B cell (primary cell): Measurements from ENCODE around the gene PCBP3. TPM values are rescaled to one million over a fixed set of nuclear protein-coding genes. Genes with fewer than 3 reads are reported as not detected.

ENCODE experiments used
- ATAC-seq: fragments of 200-7000 bp; cut with Tn5 transposase; one replicate; pipeline ENCODE4 v1.10.0; 2021; ENCODE audit warnings: low read depth, mild to moderate bottlenecking, moderate number of reproducible peaks, moderate library complexity
- CTCF ChIA-PET: fragments of 350-600 bp; sonication (Branson Sonifier 250); formaldehyde crosslinking; loops from one replicate; lab custom pipeline; 2021; ENCODE audit warnings: antibody characterized with exemption, inconsistent platforms; lab: Charles Lee
- POLR2A ChIA-PET: fragments of 350-600 bp; sonication (Branson Sonifier 250); formaldehyde crosslinking; loops from one replicate; lab custom pipeline; 2021; ENCODE audit warnings: antibody characterized with exemption; lab: Charles Lee
- DNase-seq: peaks from one replicate; pipeline ENCODE4 v3.0.0; 2013
- H2AFZ ChIP-seq: 2 replicates; pipeline ENCODE4 v1.6.1; 2012; ENCODE audit warnings: mild to moderate bottlenecking, low read depth, low read length; ENCODE audit not compliant: insufficient read depth, poor library complexity, severe bottlenecking
- H3K27ac ChIP-seq, 2 donors: 1 replicate in 1 of 2; 2 replicates in 1 of 2; pipeline ENCODE4 v1.5.1; 2012 to 2013; ENCODE audit warnings: low read length in 2 of 2, mild to moderate bottlenecking in 2 of 2, moderate library complexity in 1 of 2
- H3K27me3 ChIP-seq, 4 experiments: fragments of 200-600 bp in 1 of 4; sonication (generic) in 1 of 4; replicated peaks in 1 of 4; 1 replicate in 2 of 4; 2 replicates in 2 of 4; pipeline versions ENCODE4 v1.6.1 to v1.7.0; 2013 to 2016; ENCODE audit warnings: low read length in 3 of 4, mild to moderate bottlenecking in 2 of 4, mixed read lengths in 1 of 4, moderate library complexity in 1 of 4; ENCODE audit not compliant: insufficient read depth in 4 of 4, control insufficient read depth in 3 of 4; ENCODE audit errors: control extremely low read depth in 1 of 4
- H3K36me3 ChIP-seq, 2 experiments: replicated peaks in 1 of 2; 1 replicate in 1 of 2; 2 replicates in 1 of 2; pipeline versions ENCODE4 v1.6.1 to v1.7.1; 2013; ENCODE audit warnings: low read length in 1 of 2; ENCODE audit not compliant: insufficient read depth in 2 of 2, control insufficient read depth in 1 of 2; ENCODE audit errors: control extremely low read depth in 1 of 2, extremely low read depth in 1 of 2
- H3K4me1 ChIP-seq, 2 donors: fragments of 200-600 bp in 1 of 2; sonication (generic) in 1 of 2; 1 replicate in 1 of 2; 2 replicates in 1 of 2; pipeline versions ENCODE4 v1.5.1 to v1.6.1; 2013 to 2017; ENCODE audit warnings: low read length in 2 of 2; ENCODE audit not compliant: control insufficient read depth in 2 of 2, insufficient read depth in 2 of 2
- H3K4me2 ChIP-seq: replicated peaks from 2 replicates; pipeline ENCODE3; 2012; ENCODE audit warnings: mild to moderate bottlenecking, low read depth, low read length; ENCODE audit not compliant: poor library complexity, severe bottlenecking
- H3K4me3 ChIP-seq, 5 experiments: fragments of 200-600 bp in 1 of 5; sonication (generic) in 1 of 5; 1 replicate in 3 of 5; 2 replicates in 2 of 5; pipeline versions ENCODE4 v1.5.1 to v1.7.0; 2011 to 2016; ENCODE audit warnings: low read length in 4 of 5, mild to moderate bottlenecking in 4 of 5, low read depth in 2 of 5, control low read depth in 1 of 5, moderate library complexity in 1 of 5; ENCODE audit not compliant: insufficient read depth in 1 of 5; ENCODE audit errors: control extremely low read depth in 1 of 5, extremely low read depth in 1 of 5
- H3K79me2 ChIP-seq: fragments of 200-600 bp; sonication (generic); one replicate; pipeline ENCODE4 v1.6.0; 2016; ENCODE audit warnings: low read length; ENCODE audit not compliant: control insufficient read depth, insufficient read depth
- H3K9ac ChIP-seq: fragments of 200-600 bp; sonication (generic); 2 replicates; pipeline ENCODE4 v1.6.1; 2017; ENCODE audit warnings: mild to moderate bottlenecking, low read length, moderate library complexity
- H3K9me3 ChIP-seq, 3 donors: one replicate each; pipeline versions ENCODE4 v1.6.1 to v1.7.1; 2013; ENCODE audit warnings: low read length in 2 of 3; ENCODE audit not compliant: control insufficient read depth in 2 of 3, insufficient read depth in 1 of 3; ENCODE audit errors: control extremely low read depth in 1 of 3
- H4K20me1 ChIP-seq: 2 replicates; pipeline ENCODE4 v1.6.0; 2012; ENCODE audit warnings: mild to moderate bottlenecking, low read length; ENCODE audit not compliant: insufficient read depth, control insufficient read depth, poor library complexity, severe bottlenecking
- H3K27ac Mint-ChIP-seq: one replicate; pipeline ENCODE4 v1.8.0; 2021; ENCODE audit warnings: mixed read lengths
- H3K27me3 Mint-ChIP-seq: one replicate; pipeline ENCODE4 v1.8.0; 2021; ENCODE audit warnings: mixed read lengths
- H3K4me1 Mint-ChIP-seq: one replicate; pipeline ENCODE4 v1.8.0; 2021; ENCODE audit warnings: mixed read lengths
- H3K4me3 Mint-ChIP-seq: one replicate; pipeline ENCODE4 v1.8.0; 2021; ENCODE audit warnings: mixed read lengths
- H3K9me3 Mint-ChIP-seq: one replicate; pipeline ENCODE4 v1.8.0; 2022; ENCODE audit warnings: mixed read lengths; ENCODE audit not compliant: insufficient read depth
- CTCF ChIP-seq: fragments of 200-600 bp; IDR thresholded peaks from one replicate; pipeline ENCODE4 v1.8.0; 2022; ENCODE audit warnings: antibody characterized with exemption, mild to moderate bottlenecking
- EZH2 ChIP-seq: IDR thresholded peaks from 2 replicates; pipeline ENCODE4 v1.6.1; 2012; ENCODE audit warnings: borderline replicate concordance, low read depth, mild to moderate bottlenecking, moderate library complexity, low read length; ENCODE audit not compliant: insufficient read depth, poor library complexity, severe bottlenecking
- WGBS: methylation state at CpG from one replicate; pipeline ENCODE4 v1.1.5; 2013; ENCODE audit warnings: missing lambda C conversion rate; ENCODE audit not compliant: insufficient coverage; 5-methylcytosine and 5-hydroxymethylcytosine counted together
- intact Hi-C: fragments of 100-400 bp; cut with micrococcal nuclease; formaldehyde crosslinking; loops from one replicate; pipeline ENCODE4 v1.10.0; 2022
- polyA plus RNA-seq: library from polyadenylated mRNA; depleted of rRNA; stranded (reverse); fragments of >200 nt; gene quantifications from 2 replicates; pipeline ENCODE4 v1.2.3, GENCODE V29; 2012
- total RNA-seq, 2 donors: library from RNA; stranded (reverse); fragments of 120-200 nt in 1 of 2; gene quantifications; 1 replicate in 1 of 2; 2 replicates in 1 of 2; pipeline versions ENCODE4 v1.2.3 to v1.2.4, GENCODE V29; 2013 to 2022

The PCBP3 gene
- total and polyA plus RNA-seq, 2 donors (not counting 1 experiment from before 2014, with no cell fraction given), result 0.45 to 2.7 TPM

GRCh38 chr21:45868086-45868485, 224.6 kb downstream of the PCBP3 start:
- Histone ChIP-seq H4K20me1 (no peaks in the 10 kb centered on the region), H3K36me3 (no peaks in the 10 kb centered on the region), H3K79me2 (no peaks in the 10 kb centered on the region), H3K27me3 (no peaks in the 10 kb centered on the region), H3K9ac (no peak overlapping the region), H3K4me1 (peaks cover 0 to 4% of the 10 kb centered on the region in 2 donors), H3K4me3 (no peak overlapping the region), H3K9me3 (peaks cover 0 to 2% (median 0%) of the 10 kb centered on the region in 3 donors), H3K4me2 (no peak overlapping the region), H3K27ac (no peak overlapping the region), H2AFZ (no peak overlapping the region)
- no peak for DNase-seq
- ChIA-PET POLR2A (no interaction called here), CTCF (no interaction called here)
- Mint-ChIP-seq H3K4me3 (no peak overlapping the region), H3K9me3 (no peaks in the 10 kb centered on the region), H3K27ac (no peak overlapping the region), H3K4me1 (peaks cover 4% of the 10 kb centered on the region), H3K27me3 (peaks cover 4% of the 10 kb centered on the region)
- intact Hi-C loops, result no loop called here
- 86% methylated on average over 11 of the region's 17 CpGs for WGBS
- no peak for ATAC-seq
- TF ChIP-seq EZH2 (no peak), CTCF (no peak)

GRCh38 chr21:45868488-45868887, 225.0 kb downstream of the PCBP3 start:
- H3K4me1 ChIP-seq, result peaks cover 0 to 4% of the 10 kb centered on the region in 2 donors
- Mint-ChIP-seq H3K27ac (no peak overlapping the region), H3K27me3 (peaks cover 4% of the 10 kb centered on the region), H3K4me3 (no peak overlapping the region), H3K9me3 (no peaks in the 10 kb centered on the region), H3K4me1 (peaks cover 4% of the 10 kb centered on the region)
- no peak overlapping the region for H2AFZ ChIP-seq
- TF ChIP-seq CTCF (no peak), EZH2 (no peak)
- intact Hi-C loops, result no loop called here
- no peaks in the 10 kb centered on the region for H3K36me3 ChIP-seq
- H3K27ac ChIP-seq, result no peak overlapping the region
- DNase-seq, result no peak
- peaks cover 0 to 2% (median 0%) of the 10 kb centered on the region in 3 donors for H3K9me3 ChIP-seq
- WGBS, result 93% methylated on average over 20 of the region's 22 CpGs
- H3K27me3 ChIP-seq, result no peaks in the 10 kb centered on the region
- ChIA-PET POLR2A (no interaction called here), CTCF (no interaction called here)
- H3K79me2 ChIP-seq, result no peaks in the 10 kb centered on the region
- no peak for ATAC-seq
- H3K9ac ChIP-seq, result no peak overlapping the region
- no peak overlapping the region for H3K4me2 ChIP-seq
- no peaks in the 10 kb centered on the region for H4K20me1 ChIP-seq
- H3K4me3 ChIP-seq, result no peak overlapping the region
